Skin epidermis (tissue), 12 donors: Measurements from ENCODE around the gene MROH9.

Experiments
- H3K27ac ChIP-seq, 21 experiments: fragments of 200-600 bp; sonication (generic) in 11 of 21; one replicate each; pipeline ENCODE4 v1.5.0; 2020; ENCODE audit warnings: mild to moderate bottlenecking in 3 of 21, inconsistent platforms in 2 of 21, moderate library complexity in 2 of 21
- H3K4me3 ChIP-seq, 7 experiments: fragments of 200-600 bp; sonication (generic) in 2 of 7; one replicate each; pipeline ENCODE4 v1.5.0; 2020; ENCODE audit warnings: inconsistent platforms in 2 of 7, mild to moderate bottlenecking in 2 of 7, moderate library complexity in 1 of 7

The MROH9 gene

GRCh38 chr1:171075041-171075440 lies 139.7 kb downstream of the MROH9 start:
- H3K4me3 ChIP-seq, result no peak overlapping the region
- no peak overlapping the region for H3K27ac ChIP-seq

- Histone ChIP-seq H3K27ac (peak overlapping the region in 1 of 21 experiments; percentile 16), H3K4me3 (no peak overlapping the region)
Observed at GRCh38 chr1:171081314-171081753, 146.0 kb downstream of the MROH9 start.

GRCh38 chr1:171081763-171082201 lies 146.4 kb downstream of the MROH9 start:
- Histone ChIP-seq H3K4me3 (no peak overlapping the region), H3K27ac (peak overlapping the region in 1 of 21 experiments; percentile 16)

GRCh38 chr1:171082606-171083005 lies 147.3 kb downstream of the MROH9 start:
- no peak overlapping the region for H3K4me3 ChIP-seq
- H3K27ac ChIP-seq, result no peak overlapping the region

- Histone ChIP-seq H3K27ac (no peak overlapping the region), H3K4me3 (no peak overlapping the region)
Observed at GRCh38 chr1:171083222-171083621, 147.9 kb downstream of the MROH9 start.

- no peak overlapping the region for H3K27ac ChIP-seq
- no peak overlapping the region for H3K4me3 ChIP-seq
Observed at GRCh38 chr1:171084091-171084490, 148.8 kb downstream of the MROH9 start.

- H3K27ac ChIP-seq, result no peak overlapping the region
- H3K4me3 ChIP-seq, result no peak overlapping the region
Observed at GRCh38 chr1:171084870-171085269, 149.5 kb downstream of the MROH9 start.

GRCh38 chr1:171087896-171088295 lies 152.6 kb downstream of the MROH9 start:
- no peak overlapping the region for H3K27ac ChIP-seq
- H3K4me3 ChIP-seq, result no peak overlapping the region

GRCh38 chr1:171090604-171091003 lies 155.3 kb downstream of the MROH9 start, which contains the start of gene FMO3:
FMO3 (plus strand) TSS chr1:171090905; CDS start chr1:171092659, 1,754 bp downstream.
- no peak within 1 kb of the TSS for H3K4me3 ChIP-seq
- no peak within 1 kb of the TSS for H3K27ac ChIP-seq

- Histone ChIP-seq H3K27ac (no peak overlapping the region), H3K4me3 (no peak overlapping the region)
Observed at GRCh38 chr1:171103862-171104261, 168.5 kb downstream of the MROH9 start.

- no peak overlapping the region for H3K4me3 ChIP-seq
- H3K27ac ChIP-seq, result no peak overlapping the region
Observed at GRCh38 chr1:171107262-171107940, 172.1 kb downstream of the MROH9 start.

GRCh38 chr1:171107969-171108368 lies 172.6 kb downstream of the MROH9 start:
- no peak overlapping the region for H3K27ac ChIP-seq
- no peak overlapping the region for H3K4me3 ChIP-seq

- H3K4me3 ChIP-seq, result no peak overlapping the region
- H3K27ac ChIP-seq, result peak overlapping the region in 1 of 21 experiments; percentile 39
Observed at GRCh38 chr1:171109966-171110365, 174.6 kb downstream of the MROH9 start.

- H3K27ac ChIP-seq, result peak overlapping the region in 2 of 21 experiments; percentile 2 to 39
Observed at GRCh38 chr1:171110621-171111326, 175.4 kb downstream of the MROH9 start.

GRCh38 chr1:171112119-171112518 lies 176.8 kb downstream of the MROH9 start:
- no peak overlapping the region for H3K27ac ChIP-seq
- H3K4me3 ChIP-seq, result no peak overlapping the region

More at GRCh38 chr1:171110621-171111326, 175.4 kb downstream of the MROH9 start:
- H3K4me3 ChIP-seq, result no peak overlapping the region

- H3K27ac ChIP-seq, result no peak overlapping the region
Observed at GRCh38 chr1:171113382-171113781, 178.0 kb downstream of the MROH9 start.

More at GRCh38 chr1:171113382-171113781, 178.0 kb downstream of the MROH9 start:
- no peak overlapping the region for H3K4me3 ChIP-seq
